Effector memory CD4-positive, alpha-beta T cell (primary cell): ENCODE measurements around the gene SMC6.
A peak's percentile ranks its signal among the peaks of the same experiment; 100 is the strongest.

Experiments used
- DNase-seq, 3 donors: peaks; one replicate each; pipeline ENCODE4 v3.0.0-alpha.2; 2020
- H3K27ac ChIP-seq: 2 replicates; pipeline ENCODE4 v1.7.0; 2013; ENCODE audit warnings: mild to moderate bottlenecking, low read length, moderate library complexity; ENCODE audit not compliant: insufficient read depth, poor library complexity, severe bottlenecking
- H3K27me3 ChIP-seq: replicated peaks from 2 replicates; pipeline ENCODE4 v1.7.0; 2013; ENCODE audit warnings: mild to moderate bottlenecking, low read length; ENCODE audit not compliant: insufficient read depth, control insufficient read depth, poor library complexity, severe bottlenecking
- H3K36me3 ChIP-seq: 2 replicates; pipeline ENCODE4 v1.7.0; 2013; ENCODE audit warnings: mild to moderate bottlenecking, low read length, moderate library complexity; ENCODE audit not compliant: control insufficient read depth, insufficient read depth
- H3K4me1 ChIP-seq: 2 replicates; pipeline ENCODE4 v1.7.0; 2013; ENCODE audit warnings: low read length, mild to moderate bottlenecking; ENCODE audit not compliant: control insufficient read depth, insufficient read depth, poor library complexity, severe bottlenecking
- H3K4me3 ChIP-seq: 2 replicates; pipeline ENCODE4 v1.7.0; 2013; ENCODE audit warnings: low read length, low read depth, mild to moderate bottlenecking; ENCODE audit not compliant: insufficient read depth, poor library complexity, severe bottlenecking
- H3K9me3 ChIP-seq: 2 replicates; pipeline ENCODE4 v1.7.0; 2013; ENCODE audit warnings: mild to moderate bottlenecking, low read length, moderate library complexity; ENCODE audit not compliant: control insufficient read depth
- total RNA-seq, 3 donors: gene quantifications; one replicate each; lab custom pipeline; 2026; lab: John Stamatoyannopoulos, UW

Gene SMC6, protein sequence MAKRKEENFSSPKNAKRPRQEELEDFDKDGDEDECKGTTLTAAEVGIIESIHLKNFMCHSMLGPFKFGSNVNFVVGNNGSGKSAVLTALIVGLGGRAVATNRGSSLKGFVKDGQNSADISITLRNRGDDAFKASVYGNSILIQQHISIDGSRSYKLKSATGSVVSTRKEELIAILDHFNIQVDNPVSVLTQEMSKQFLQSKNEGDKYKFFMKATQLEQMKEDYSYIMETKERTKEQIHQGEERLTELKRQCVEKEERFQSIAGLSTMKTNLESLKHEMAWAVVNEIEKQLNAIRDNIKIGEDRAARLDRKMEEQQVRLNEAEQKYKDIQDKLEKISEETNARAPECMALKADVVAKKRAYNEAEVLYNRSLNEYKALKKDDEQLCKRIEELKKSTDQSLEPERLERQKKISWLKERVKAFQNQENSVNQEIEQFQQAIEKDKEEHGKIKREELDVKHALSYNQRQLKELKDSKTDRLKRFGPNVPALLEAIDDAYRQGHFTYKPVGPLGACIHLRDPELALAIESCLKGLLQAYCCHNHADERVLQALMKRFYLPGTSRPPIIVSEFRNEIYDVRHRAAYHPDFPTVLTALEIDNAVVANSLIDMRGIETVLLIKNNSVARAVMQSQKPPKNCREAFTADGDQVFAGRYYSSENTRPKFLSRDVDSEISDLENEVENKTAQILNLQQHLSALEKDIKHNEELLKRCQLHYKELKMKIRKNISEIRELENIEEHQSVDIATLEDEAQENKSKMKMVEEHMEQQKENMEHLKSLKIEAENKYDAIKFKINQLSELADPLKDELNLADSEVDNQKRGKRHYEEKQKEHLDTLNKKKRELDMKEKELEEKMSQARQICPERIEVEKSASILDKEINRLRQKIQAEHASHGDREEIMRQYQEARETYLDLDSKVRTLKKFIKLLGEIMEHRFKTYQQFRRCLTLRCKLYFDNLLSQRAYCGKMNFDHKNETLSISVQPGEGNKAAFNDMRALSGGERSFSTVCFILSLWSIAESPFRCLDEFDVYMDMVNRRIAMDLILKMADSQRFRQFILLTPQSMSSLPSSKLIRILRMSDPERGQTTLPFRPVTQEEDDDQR
- 32.9 to 44.3 (median 35.5) reads per million in 3 donors for total RNA-seq

DNA sequence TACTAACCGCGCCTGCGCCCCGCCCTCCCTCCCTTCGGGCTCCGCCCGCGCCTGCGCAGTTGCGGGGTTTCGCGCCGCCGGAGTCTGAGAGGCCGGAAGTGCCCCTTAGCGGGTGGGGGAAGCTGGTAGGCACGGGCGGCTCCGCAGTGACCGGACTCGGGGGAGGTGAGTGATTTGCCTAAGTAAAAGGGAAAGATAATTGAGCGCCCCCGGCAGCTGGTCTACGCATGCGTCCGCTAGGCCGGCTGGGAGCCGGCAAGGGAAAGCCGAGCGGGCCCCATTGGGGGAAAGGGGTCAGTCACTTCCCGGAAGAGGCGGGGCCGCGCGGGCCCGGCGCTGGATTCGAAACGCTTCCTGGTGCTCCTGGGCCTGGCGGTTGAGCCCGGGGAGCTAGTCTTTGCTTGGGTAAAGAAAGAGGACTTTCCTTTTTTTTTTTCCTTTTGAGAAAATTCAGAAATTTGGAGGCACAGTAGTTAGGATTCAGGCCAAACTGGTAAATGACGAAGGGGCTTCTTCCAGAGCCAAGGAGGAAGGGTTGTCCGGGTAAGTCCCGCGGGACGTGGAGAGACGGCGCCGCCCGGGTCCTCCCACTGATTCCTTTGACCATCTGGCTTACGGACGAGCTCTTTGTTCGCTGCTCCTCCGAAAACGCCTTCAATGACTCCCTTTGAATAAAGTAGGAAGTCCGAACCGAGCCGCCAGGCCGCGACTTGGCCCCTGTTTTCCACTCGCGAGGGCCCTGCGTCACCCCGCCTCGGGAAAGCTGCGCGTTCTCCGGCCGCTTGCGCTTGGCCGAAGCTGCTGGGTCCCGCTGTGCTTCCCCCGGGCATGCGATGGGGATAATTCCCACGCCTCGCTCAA, at the start of gene SMC6, which contains the start of gene GEN1:
TSS of gene SMC6 (minus strand) at position 8 of the 861 bp plus-strand sequence. CDS start 7,864 bp downstream, outside the sequence.
TSS of gene GEN1 (plus strand) at position 336 of the 861 bp plus-strand sequence. CDS start 5,806 bp downstream, outside the sequence.
- peaks cover 12% of the 10 kb centered on the region for H3K4me1 ChIP-seq
- DNase-seq: peak; percentile 83 to 87 (median 85)

DNA sequence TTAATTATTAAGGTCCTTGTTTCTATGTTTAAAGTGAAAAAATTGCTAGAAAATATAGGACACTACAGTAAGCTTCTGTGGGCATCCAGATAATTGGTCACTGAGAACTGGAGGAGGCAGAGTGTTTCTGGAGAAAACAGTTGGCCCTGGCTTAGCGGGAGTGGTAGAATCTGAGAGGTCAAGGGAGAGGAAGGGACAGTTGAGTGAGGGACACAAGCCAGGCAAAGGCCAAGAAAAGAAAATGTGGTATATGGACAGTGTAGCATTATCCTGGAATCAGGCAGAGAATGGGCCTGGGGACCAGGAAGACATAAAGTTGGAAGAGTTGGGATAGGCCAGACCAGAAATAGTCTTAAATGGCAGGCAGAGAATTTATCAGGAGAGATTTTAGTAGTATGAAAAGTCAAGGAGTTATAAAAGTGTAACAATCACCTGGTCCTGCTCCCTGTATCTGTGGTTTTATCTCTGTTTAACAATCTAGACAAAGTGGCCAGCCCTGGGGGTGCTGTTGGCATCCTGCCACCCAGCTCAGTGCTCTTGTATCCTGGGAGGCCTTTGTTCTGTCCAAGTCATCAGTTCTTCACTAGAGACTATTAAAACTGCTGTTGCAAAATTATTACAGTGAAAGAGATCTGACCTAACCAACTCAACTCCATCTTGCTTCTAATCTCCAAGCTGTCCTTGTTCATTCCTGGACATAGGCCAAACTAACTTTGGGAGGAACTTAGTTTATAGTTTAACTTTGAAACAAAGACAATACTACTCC, 47.3 kb upstream of the SMC6 start:
- Histone ChIP-seq H3K27ac (no peak overlapping the region), H3K27me3 (peaks cover 7% of the 10 kb centered on the region), H3K4me1 (no peaks in the 10 kb centered on the region), H3K4me3 (no peak overlapping the region), H3K9me3 (no peaks in the 10 kb centered on the region), H3K36me3 (no peaks in the 10 kb centered on the region)
- no peak for DNase-seq

More for the DNA sequence above, at the start of gene SMC6, which contains the start of gene GEN1:
- no peaks in the 10 kb centered on the region for H3K27me3 ChIP-seq
- peak within 1 kb of the TSS; percentile 98 for H3K4me3 ChIP-seq
- no peaks in the 10 kb centered on the region for H3K9me3 ChIP-seq
- H3K27ac ChIP-seq: peak within 1 kb of the TSS; percentile 97
- no peaks in the 10 kb centered on the region for H3K36me3 ChIP-seq

DNA sequence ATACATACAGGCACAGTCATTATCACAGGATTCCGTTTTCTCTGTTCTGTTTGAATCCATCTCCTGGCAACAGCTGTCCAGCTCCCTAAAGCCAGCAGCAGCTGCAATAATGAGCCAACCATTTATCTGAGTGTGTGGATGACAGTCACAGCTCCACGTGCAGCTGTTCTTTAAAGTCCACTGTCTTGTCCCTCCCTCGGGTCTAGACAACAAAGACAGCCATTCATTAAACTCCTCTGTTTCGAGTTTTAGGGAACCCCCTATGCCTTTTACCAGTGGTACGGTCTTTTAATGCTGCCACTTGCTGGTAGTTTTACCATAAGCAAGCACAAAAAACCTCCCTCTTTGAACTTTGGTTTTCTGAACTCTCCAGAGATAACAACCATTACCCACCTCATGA, 46.6 kb upstream of the SMC6 start:
- Histone ChIP-seq H3K27me3 (peaks cover 7% of the 10 kb centered on the region), H3K4me1 (no peaks in the 10 kb centered on the region), H3K27ac (no peak overlapping the region), H3K9me3 (no peaks in the 10 kb centered on the region), H3K4me3 (no peak overlapping the region), H3K36me3 (no peaks in the 10 kb centered on the region)
- no peak for DNase-seq

DNA sequence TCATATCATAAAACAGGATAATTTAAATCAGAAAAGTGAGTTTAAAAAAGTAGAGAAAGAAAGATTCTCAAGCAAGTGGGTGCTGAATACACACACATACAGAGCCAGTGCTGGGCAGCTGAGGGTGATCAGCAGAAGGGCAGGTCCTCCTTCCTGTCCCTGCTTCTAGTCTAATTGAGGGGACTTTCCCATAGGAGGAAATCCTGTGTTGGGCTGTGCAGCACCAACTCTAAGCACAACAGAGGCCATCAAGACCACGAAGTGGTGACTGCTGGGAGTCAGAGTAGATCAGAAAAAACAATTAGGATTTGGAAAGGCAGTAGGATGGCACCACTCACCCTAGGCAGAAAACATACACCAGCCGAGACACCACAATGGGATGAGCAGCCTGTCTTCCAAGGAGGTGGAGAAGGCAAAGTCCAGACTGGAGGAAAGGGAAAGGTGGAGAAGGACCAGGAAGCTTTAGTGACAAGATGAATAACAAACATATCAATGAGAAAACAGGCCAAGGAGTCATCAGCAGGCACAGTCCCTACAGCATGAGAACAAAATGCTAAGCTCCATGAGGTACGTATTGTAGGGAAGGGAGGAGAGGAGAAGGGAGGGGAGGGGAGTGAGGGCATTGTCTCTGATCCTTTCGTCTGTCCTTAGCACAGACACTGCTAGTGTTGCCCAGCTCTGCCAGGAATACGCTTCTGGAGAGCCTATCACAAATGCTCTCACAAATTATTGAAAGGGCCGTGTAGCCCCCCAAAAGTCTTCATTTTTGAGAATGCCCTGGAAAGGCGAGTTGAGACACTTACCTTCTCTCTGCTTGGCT, 45.9 kb upstream of the SMC6 start:
- Histone ChIP-seq H3K27me3 (peaks cover 3% of the 10 kb centered on the region), H3K36me3 (no peaks in the 10 kb centered on the region), H3K4me1 (no peaks in the 10 kb centered on the region), H3K4me3 (no peak overlapping the region), H3K9me3 (no peaks in the 10 kb centered on the region), H3K27ac (no peak overlapping the region)
- DNase-seq: no peak

DNA sequence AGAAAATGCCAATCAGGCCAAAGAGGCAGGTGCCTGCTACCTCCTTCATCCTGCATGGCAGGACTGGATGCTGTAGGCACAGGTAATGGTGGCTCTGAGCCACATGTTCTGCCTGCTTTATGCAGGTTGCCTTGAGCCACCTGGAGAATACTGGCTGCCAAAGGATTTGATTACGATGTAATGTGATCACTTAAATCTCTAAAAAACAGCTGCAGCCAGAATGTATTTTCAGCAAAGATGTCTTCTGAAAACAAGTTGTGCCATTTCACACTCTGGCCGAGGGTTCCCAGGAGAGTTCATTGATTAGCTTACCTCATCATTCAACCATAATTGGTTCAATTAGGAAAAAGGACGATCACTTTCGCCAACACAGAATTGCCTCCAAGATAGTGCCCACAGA, 44.7 kb upstream of the SMC6 start:
- no peaks in the 10 kb centered on the region for H3K27me3 ChIP-seq
- no peak overlapping the region for H3K4me3 ChIP-seq
- no peak overlapping the region for H3K27ac ChIP-seq
- no peaks in the 10 kb centered on the region for H3K9me3 ChIP-seq
- H3K4me1 ChIP-seq: no peaks in the 10 kb centered on the region
- no peaks in the 10 kb centered on the region for H3K36me3 ChIP-seq
- DNase-seq: no peak

DNA sequence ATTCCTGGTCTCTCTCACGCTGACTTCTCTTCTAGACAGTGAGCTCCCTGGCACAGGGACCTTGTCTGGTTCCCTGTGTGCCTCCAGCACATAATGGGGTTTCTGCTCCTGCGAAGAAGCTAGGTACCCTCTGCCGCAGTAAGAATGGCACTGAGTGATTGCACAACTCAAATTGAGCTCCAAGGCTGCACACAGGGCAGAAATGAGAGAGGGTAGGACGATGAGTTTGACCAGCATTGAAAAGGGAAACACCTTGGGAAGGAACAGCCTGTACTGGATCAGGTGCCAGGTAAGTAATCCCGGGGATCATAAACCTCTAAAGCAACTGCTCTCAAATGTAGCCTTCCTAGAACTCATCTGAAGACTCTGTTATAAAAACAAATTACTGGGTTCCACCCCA, 41.7 kb upstream of the SMC6 start:
- Histone ChIP-seq H3K4me1 (no peaks in the 10 kb centered on the region), H3K36me3 (no peaks in the 10 kb centered on the region), H3K27me3 (no peaks in the 10 kb centered on the region), H3K4me3 (no peak overlapping the region), H3K9me3 (no peaks in the 10 kb centered on the region), H3K27ac (no peak overlapping the region)
- DNase-seq: no peak

DNA sequence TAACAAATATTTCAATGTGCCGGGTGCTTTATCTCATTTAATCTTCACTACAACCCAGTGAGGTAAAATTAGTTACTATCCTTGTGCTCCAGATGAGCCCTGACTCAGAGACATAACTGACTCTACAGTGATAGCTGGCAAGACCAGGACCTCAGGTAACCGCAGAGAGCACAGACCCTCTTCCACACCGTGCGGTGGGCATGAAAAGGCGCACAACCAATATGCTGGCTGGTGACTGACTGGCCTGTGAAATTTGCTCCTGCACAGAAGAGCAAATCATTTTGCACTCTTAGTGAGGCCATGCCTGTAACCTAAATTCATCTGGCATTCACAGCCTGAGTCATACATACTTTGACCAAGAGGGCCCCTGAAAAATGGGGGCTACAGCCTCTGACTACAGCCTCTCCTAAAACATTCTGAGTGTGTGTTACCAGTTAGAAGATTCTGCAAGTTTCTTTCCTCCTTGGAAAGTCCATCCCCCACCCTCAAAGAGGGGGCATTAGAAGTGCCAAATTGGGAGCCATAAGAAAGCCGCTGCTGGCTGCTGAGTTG, 40.3 kb upstream of the SMC6 start:
- Histone ChIP-seq H3K27me3 (no peaks in the 10 kb centered on the region), H3K27ac (no peak overlapping the region), H3K9me3 (no peaks in the 10 kb centered on the region), H3K4me3 (no peak overlapping the region), H3K36me3 (no peaks in the 10 kb centered on the region), H3K4me1 (no peaks in the 10 kb centered on the region)
- no peak for DNase-seq

DNA sequence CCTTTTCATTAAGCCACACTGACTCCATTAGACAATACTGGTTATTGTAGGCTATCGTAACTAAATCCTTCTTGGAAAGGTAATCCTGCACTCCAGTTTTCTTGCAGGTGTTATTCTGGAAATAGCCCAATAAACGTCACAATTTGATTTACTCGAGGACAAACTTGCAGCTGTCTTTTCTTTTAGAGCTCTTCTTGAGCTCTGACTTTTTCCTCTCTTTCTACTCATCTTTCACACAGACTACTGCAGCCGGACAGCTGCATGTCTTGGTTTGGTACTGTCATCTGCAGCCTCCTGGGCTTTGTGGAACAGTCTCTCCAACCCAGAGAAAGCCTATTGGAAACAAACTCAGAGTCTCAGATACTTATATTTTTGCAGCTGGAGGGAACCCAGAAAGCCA, 39.7 kb upstream of the SMC6 start:
- Histone ChIP-seq H3K4me1 (no peaks in the 10 kb centered on the region), H3K9me3 (no peaks in the 10 kb centered on the region), H3K27me3 (no peaks in the 10 kb centered on the region), H3K4me3 (no peak overlapping the region), H3K27ac (no peak overlapping the region), H3K36me3 (no peaks in the 10 kb centered on the region)
- DNase-seq: no peak
